Inflammatory macrophage treated with lipopolysaccharide for 4 hours (primary cell): ENCODE data around the gene PAQR4.

Experiments used
- DNase-seq: peaks from one replicate; pipeline ENCODE4 v3.0.0-alpha.2; 2020

PAQR4 gene

GRCh38 chr16:2966043-2966807, 2.9 kb upstream of the PAQR4 start:
- DNase-seq: no peak

DNA sequence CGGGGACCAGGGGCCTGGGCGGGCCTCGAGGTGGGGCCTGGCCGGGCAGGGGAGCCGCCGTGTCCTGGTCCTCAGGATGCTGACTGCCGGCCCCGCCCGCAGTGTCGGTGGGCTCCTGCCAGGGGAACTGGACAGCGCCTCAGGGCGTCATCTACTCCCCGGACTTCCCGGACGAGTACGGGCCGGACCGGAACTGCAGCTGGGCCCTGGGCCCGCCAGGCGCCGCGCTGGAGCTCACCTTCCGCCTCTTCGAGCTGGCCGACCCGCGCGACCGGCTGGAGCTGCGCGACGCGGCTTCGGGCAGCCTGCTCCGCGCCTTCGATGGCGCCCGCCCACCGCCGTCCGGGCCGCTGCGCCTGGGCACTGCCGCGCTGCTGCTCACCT, 2.3 kb upstream of the PAQR4 start:
- DNase-seq: peak; percentile 13

- no peak for DNase-seq
These were observed 1.9 kb upstream of the PAQR4 start for GRCh38 chr16:2967211-2967631.

DNA sequence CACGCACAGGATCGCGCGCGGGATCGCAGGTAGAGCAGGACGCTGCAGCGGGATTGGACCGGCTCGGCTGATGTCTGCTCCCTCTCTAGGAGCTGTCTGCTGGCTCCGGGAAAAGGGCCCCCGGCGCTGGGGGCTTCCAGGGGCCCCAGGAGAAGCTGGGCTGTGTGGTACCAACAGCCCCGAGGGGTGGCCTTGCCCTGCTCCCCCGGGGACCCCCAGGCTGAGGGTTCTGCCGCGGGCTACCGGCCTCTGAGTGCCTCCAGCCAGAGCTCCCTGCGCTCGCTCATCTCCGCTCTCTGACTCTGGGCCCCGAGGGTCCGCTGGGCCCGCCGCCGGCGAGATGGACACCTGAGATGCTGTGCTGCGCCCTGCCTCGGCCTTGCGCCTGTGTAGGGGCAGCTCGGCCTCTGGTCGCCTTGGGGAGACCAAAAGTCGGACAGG, 1.4 kb upstream of the PAQR4 start:
- no peak for DNase-seq

DNA sequence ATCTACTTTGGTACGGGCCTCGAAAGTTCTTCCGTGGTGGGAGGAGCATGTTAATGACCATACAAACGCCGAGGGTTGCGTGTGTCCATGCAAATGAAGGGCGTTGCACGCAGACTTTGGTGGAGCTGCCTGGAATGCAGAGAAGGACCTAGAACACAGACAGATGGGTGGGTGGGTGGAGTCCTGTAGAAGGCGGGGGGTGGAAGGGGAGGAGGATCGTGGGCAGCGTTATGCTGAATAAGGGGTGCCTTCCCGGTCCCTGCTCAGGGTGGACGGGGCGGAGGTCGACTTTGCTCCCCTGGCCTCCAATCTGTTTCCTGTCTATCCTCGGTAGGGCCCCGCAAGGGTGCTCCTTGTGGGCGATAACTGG, 795 bp upstream of the PAQR4 start:
- DNase-seq: peak; percentile 73

GRCh38 chr16:2969545-2970521, 685 bp downstream of the PAQR4 start:
- peak; percentile 77 for DNase-seq

DNA sequence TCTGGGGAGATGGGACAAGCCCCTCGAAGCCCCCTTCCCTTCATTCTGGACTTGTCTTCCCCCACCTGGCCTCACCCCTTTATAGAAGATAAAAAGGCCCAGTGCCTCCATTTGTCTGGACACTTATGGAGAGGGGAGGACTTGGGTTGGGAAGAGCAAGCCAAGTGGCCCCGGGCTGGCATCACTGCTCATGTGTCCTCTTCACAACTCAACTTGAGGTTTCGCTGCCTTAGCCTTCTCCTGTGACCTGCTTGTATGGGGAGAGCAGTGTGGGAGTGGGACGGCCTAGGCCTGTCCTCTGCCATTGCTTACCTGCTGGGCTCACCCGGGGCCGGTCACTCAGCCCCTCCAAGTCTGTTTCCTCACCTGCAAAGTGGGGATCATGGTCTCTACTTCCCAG, 1.4 kb downstream of the PAQR4 start:
- no peak for DNase-seq

- DNase-seq: no peak
These were observed 2.2 kb downstream of the PAQR4 start for GRCh38 chr16:2971134-2971984.

DNA sequence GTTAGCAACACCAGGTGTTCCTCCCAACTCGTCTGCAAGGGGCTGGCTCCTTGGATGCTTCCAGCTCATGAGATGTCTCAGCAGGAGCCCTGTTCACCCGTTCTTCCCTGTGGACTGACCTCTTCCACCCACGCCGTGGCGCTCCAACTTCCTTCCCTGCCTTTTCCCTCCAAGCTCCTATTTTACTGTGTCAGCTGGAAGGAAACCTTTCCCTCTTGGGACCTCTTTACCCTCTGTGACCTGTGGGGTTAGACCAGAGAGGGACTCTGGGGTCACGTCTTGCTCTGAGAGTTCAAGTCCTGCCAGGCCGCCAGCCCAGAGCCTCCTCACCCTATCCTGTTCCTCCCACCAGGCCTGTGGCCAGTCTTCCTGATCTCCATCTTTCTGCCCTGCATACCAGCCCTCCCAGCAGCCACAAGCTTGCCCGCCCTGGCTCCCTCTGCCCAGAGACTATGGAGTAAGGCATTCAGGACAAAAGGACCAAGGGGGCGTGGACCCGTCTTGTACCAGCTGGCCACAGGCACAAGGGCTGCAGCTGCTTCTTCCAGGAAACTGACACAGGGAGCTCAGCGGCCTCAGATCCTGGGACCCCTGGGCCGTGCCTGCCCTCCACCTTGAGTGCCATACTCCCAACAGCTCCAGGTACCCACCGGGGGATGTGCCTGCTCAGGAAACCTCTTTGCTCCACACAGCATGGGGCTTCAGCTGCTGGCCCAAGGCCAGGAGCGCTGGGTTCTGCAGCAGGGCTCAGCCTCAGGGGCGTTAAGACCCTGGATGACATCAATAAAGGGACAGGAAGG, 3.0 kb downstream of the PAQR4 start:
- DNase-seq: no peak

GRCh38 chr16:2973093-2973492, 3.9 kb downstream of the PAQR4 start:
- DNase-seq: no peak

GRCh38 chr16:2973605-2974318, 4.6 kb downstream of the PAQR4 start:
- no peak for DNase-seq

DNA sequence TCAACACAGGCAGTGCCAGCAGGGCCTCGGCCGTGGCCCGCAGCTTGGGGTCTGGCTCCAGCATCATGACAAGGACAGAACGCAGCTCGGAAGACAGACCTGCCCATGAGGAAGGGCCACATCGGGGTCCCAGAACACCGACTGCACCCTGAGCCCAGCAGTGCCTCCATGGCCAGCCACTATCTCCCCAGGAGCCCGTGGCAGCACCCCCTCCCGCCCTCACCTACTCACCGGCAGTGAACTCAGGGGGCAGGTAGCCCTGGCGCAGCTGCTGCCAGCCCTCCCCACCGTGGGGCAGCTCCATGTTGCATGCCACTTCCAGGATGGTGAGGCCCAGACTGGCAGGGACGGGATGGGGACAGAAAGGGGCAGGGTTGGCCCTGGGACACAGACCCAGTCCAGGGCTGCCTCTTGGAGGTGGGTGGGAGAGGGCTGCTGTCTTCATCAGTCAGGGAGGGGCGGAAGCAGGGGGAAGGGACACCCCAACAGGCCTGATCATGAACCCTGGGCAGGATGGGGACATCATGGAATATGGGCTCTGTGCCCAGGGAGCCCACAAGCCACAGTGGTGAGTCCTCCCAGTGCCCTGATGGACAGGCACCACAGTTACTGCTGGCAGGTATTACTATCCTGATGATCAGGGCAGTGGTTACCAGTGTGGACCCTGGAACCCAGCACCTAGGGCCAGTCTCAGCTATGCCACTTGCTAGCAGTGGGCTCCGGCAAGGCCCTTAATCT, 5.3 kb downstream of the PAQR4 start:
- DNase-seq: no peak

DNA sequence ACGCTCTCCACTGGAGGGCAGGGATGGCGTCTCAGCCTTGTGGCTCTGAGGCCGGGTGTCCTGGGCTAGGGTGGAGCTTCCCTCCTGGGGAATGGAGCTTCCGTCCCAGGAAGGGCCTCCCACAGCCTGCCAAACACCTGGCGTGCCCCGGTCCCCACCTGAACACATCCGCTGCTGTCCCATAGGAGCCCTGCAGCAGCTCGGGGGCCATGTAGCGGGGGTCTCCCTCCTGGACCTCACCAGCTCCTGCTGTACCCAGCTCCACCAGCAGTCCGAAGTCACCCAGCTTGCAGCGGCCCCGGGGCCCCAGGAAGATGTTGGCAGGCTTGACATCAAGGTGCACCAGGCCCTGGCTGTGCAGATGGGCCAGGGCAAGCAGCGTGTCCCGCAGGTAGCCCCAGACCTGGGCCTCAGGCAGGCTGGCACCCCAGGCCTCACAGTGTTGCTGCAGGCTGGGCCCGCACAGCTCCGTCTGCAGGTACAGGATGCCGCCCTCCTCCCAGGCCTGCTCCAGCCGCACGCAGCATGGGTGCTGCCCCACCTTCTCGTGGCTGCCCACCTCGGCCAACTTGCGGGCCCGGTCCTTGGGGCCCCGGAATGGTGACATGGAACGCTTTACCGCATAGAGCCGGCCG, 6.1 kb downstream of the PAQR4 start:
- DNase-seq: no peak

- DNase-seq: no peak
These were observed 7.1 kb downstream of the PAQR4 start for GRCh38 chr16:2976201-2976600.

DNA sequence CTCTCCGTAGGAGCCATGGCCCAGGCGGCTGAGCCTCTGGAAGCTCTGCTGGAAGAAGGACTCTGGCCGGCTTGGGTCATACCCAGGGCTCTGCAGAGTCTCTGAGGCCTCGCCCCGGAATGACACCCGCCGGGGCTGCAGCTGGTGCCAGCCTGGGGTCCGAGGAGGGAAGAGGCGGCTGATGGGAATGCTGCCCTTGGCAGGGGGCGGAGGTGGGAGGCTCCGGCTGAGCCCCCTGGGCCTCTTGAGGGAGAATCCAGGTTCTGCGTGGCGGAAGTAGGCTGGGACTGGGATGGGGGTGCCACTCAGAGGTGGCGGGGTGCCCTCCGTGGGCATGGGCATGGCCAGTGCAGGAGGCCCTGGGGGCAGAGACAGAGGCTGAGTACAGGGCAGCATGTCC, 7.5 kb downstream of the PAQR4 start:
- no peak for DNase-seq

- DNase-seq: no peak
These were observed 8.3 kb downstream of the PAQR4 start for GRCh38 chr16:2977440-2977839.

DNA sequence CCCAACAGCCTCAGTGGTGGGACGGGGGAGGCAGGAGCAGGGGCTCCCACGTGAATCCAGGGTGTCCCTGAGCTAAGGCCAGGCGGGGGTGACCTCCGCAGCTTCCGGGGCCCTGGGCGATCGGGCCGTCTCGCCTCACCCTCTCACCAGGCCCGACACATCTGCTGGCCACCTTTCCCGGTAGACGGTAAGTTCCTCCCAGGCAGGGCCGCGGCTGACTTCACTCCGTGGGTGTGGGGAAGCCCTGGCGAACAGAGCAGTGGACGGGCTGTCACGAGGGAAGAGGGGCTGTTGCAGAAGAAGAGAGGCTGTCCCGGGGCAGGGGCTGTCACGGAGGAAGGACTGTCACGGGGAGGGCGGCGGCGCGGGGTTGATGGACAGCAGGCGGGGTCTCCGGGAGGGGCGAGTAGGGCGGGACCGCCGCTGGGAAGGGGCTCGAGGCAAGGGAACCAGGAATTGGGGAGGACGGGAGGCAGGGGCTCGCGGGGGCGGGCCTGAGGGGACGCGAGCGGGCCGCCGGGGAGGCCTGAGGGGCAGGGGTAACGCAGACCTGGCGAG, 10.6 kb downstream of the PAQR4 start:
- peak; percentile 63 for DNase-seq

GRCh38 chr16:2980227-2981176, 11.4 kb downstream of the PAQR4 start, which contains the start of gene PKMYT1:
Gene PKMYT1 (minus strand): TSS chr16:2980446. CDS start chr16:2979657, 789 bp downstream.
- peak; percentile 92 for DNase-seq
